ENCODE measurements around the gene SCLY.
A peak's percentile ranks its signal among the peaks of the same experiment; 100 is the strongest.
"Not testable (repeated sequence)": the region's sequence is repeated elsewhere in the genome, so short reads cannot be mapped to it uniquely, and the experiment has no call there.

Gene SCLY

GRCh38 chr2:238045575-238045974 is 15.2 kb upstream of the SCLY start:
- Histone ChIP-seq H3K9me3 (ENCODE audit: low read length) (no peaks in the 10 kb centered on the region), H3K4me1 (ENCODE audit: insufficient read depth, low read length) (no peaks in the 10 kb centered on the region), H3K36me3 (ENCODE audit: insufficient read depth, low read length) (peaks cover 29% of the 10 kb centered on the region), H3K4me3 (ENCODE audit: low read length) (no peak overlapping the region), H2AFZ (ENCODE audit: low read depth, low read length) (no peak overlapping the region), H3K27me3 (ENCODE audit: insufficient read depth, low read length) (no peaks in the 10 kb centered on the region)

DNA sequence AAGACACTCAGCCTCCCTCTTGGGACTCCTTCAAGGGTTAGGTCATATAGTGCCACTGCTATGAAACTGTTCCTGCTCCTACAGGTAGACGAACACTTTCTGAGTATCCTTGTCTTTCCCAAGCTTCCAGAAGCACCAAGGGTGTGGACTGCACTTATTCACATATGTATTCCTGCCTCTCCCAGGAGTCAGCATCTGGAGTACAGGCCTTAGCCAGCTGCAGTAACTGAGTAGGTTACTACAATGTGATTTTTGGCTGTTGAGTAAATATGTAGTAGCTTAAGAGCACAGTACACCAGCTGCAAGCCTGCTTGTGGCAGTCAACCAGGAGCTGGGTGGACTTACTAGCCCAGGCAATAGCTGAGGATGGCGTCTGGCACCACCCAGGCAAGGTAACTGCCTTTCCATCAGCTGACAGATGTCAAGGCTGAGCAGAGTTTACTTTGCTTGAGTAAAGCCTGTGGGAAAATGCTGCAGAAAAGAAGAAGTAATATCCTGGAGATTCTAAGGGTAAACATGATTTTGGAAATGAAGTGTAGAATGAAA is 14.0 kb upstream of the SCLY start:
- Histone ChIP-seq H3K27me3 (ENCODE audit: insufficient read depth, low read length) (no peaks in the 10 kb centered on the region), H2AFZ (ENCODE audit: low read depth, low read length) (no peak overlapping the region), H3K4me3 (ENCODE audit: low read length) (no peak overlapping the region), H3K4me1 (ENCODE audit: insufficient read depth, low read length) (no peaks in the 10 kb centered on the region), H3K9me3 (ENCODE audit: low read length) (no peaks in the 10 kb centered on the region), H3K36me3 (ENCODE audit: insufficient read depth, low read length) (peaks cover 17% of the 10 kb centered on the region)

DNA sequence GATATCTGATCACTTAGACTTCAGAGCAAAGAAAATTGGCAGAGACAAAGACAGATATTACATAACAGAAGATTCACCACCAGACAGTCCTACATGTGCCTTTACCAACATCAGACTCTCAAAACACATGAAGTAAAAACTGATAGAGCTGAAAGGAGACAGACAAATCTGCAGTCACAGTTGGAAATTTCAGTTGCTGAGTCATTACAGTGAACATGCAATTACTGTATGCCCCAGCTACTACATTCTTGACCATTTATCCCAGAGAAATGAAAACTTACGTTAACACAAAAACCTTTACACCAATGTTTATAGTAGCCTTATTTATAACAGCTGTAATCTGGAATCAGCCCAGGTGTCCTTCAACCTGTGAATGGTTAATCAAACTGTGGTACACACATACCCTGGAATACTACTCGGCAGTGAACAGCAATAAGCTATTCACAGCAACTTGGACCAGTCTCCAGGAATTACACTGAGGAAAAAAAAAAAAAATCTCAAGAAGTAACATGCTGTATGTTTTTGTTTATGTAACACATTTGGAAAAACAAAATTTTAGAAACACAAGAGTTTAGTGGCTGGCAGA is 7.5 kb upstream of the SCLY start:
- H3K9me3 ChIP-seq (ENCODE audit: low read length), result no peaks in the 10 kb centered on the region
- no peaks in the 10 kb centered on the region for H3K4me1 ChIP-seq (ENCODE audit: insufficient read depth, low read length)
- no peaks in the 10 kb centered on the region for H3K36me3 ChIP-seq (ENCODE audit: insufficient read depth, low read length)
- H3K4me3 ChIP-seq (ENCODE audit: low read length), result no peak overlapping the region
- no peak overlapping the region for H2AFZ ChIP-seq (ENCODE audit: low read depth, low read length)
- H3K27me3 ChIP-seq (ENCODE audit: insufficient read depth, low read length), result no peaks in the 10 kb centered on the region

DNA sequence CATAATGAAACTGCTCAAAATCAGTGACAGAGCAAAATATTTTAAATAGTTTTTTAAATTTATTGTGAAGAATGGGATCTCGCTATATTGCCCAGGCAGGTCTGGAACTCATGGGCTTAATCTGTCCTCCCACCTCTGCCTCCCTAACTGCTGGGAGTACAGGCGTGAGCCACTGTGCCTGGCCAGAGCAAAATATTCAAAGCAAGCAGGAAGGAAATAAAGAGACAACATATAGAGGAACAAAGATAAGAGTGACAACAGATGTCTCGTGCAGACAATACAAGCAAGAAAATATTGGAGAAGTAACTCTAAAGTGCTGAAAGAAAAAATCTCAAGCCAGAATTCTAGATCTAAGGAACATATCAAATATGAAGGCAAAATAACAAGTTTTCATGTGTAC is 5.0 kb upstream of the SCLY start:
- H3K36me3 ChIP-seq (ENCODE audit: insufficient read depth, low read length), result no peaks in the 10 kb centered on the region
- H3K27me3 ChIP-seq (ENCODE audit: insufficient read depth, low read length), result no peaks in the 10 kb centered on the region
- H3K9me3 ChIP-seq (ENCODE audit: low read length), result no peaks in the 10 kb centered on the region
- H3K4me1 ChIP-seq (ENCODE audit: insufficient read depth, low read length), result peaks cover 8% of the 10 kb centered on the region
- no peak overlapping the region for H2AFZ ChIP-seq (ENCODE audit: low read depth, low read length)
- H3K4me3 ChIP-seq (ENCODE audit: low read length), result no peak overlapping the region

GRCh38 chr2:238057696-238058575 is 2.9 kb upstream of the SCLY start:
- not testable (repeated sequence) for H2AFZ ChIP-seq (ENCODE audit: low read depth, low read length); H3K4me3 ChIP-seq (ENCODE audit: low read length); H3K27me3 ChIP-seq (ENCODE audit: insufficient read depth, low read length); H3K9me3 ChIP-seq (ENCODE audit: low read length); H3K36me3 ChIP-seq (ENCODE audit: insufficient read depth, low read length)
- peaks cover 12% of the 10 kb centered on the region for H3K4me1 ChIP-seq (ENCODE audit: insufficient read depth, low read length)

DNA sequence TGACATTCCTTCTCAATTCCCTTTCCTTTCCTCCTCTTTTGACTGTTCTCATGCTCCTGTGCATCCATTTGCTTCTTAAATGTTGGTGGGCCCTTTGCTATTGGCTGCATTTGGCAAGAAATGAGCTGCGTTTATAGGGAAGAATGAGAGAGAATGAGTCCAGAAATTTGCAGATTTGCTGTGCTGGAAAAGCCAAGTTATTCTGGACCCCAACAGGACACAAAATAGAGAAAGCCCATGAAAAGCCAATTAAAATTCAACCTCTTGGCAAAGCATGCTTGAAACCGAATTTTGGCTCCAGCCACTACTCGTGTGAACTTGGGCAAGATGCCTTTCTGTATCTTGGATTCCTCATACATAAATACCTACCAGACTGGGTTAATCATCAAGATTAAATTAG is 1.3 kb upstream of the SCLY start:
- peaks cover 12% of the 10 kb centered on the region for H3K4me1 ChIP-seq (ENCODE audit: insufficient read depth, low read length)
- no peaks in the 10 kb centered on the region for H3K27me3 ChIP-seq (ENCODE audit: insufficient read depth, low read length)
- no peak overlapping the region for H2AFZ ChIP-seq (ENCODE audit: low read depth, low read length)
- peak overlapping the region; percentile 79 for H3K4me3 ChIP-seq (ENCODE audit: low read length)
- H3K9me3 ChIP-seq (ENCODE audit: low read length), result no peaks in the 10 kb centered on the region
- no peaks in the 10 kb centered on the region for H3K36me3 ChIP-seq (ENCODE audit: insufficient read depth, low read length)

- no peaks in the 10 kb centered on the region for H3K27me3 ChIP-seq (ENCODE audit: insufficient read depth, low read length)
- peak overlapping the region; percentile 58 for H2AFZ ChIP-seq (ENCODE audit: low read depth, low read length)
- H3K4me3 ChIP-seq (ENCODE audit: low read length), result peak overlapping the region; percentile 79
- H3K36me3 ChIP-seq (ENCODE audit: insufficient read depth, low read length), result peaks cover 3% of the 10 kb centered on the region
- H3K9me3 ChIP-seq (ENCODE audit: low read length), result no peaks in the 10 kb centered on the region
- peaks cover 12% of the 10 kb centered on the region for H3K4me1 ChIP-seq (ENCODE audit: insufficient read depth, low read length)
These were observed 682 bp upstream of the SCLY start for GRCh38 chr2:238060096-238060541.

GRCh38 chr2:238061315-238062202 is 758 bp downstream of the SCLY start:
- Histone ChIP-seq H3K9me3 (ENCODE audit: low read length) (no peaks in the 10 kb centered on the region), H3K27me3 (ENCODE audit: insufficient read depth, low read length) (no peaks in the 10 kb centered on the region), H3K36me3 (ENCODE audit: insufficient read depth, low read length) (peaks cover 10% of the 10 kb centered on the region), H3K4me1 (ENCODE audit: insufficient read depth, low read length) (peaks cover 12% of the 10 kb centered on the region), H2AFZ (ENCODE audit: low read depth, low read length) (peak overlapping the region; percentile 91), H3K4me3 (ENCODE audit: low read length) (peak overlapping the region; percentile 79)

- no peak overlapping the region for H2AFZ ChIP-seq (ENCODE audit: low read depth, low read length)
- H3K4me1 ChIP-seq (ENCODE audit: insufficient read depth, low read length), result peaks cover 12% of the 10 kb centered on the region
- H3K27me3 ChIP-seq (ENCODE audit: insufficient read depth, low read length), result no peaks in the 10 kb centered on the region
- no peak overlapping the region for H3K4me3 ChIP-seq (ENCODE audit: low read length)
- no peaks in the 10 kb centered on the region for H3K9me3 ChIP-seq (ENCODE audit: low read length)
- peaks cover 26% of the 10 kb centered on the region for H3K36me3 ChIP-seq (ENCODE audit: insufficient read depth, low read length)
These were observed 2.8 kb downstream of the SCLY start for GRCh38 chr2:238063414-238064189.

DNA sequence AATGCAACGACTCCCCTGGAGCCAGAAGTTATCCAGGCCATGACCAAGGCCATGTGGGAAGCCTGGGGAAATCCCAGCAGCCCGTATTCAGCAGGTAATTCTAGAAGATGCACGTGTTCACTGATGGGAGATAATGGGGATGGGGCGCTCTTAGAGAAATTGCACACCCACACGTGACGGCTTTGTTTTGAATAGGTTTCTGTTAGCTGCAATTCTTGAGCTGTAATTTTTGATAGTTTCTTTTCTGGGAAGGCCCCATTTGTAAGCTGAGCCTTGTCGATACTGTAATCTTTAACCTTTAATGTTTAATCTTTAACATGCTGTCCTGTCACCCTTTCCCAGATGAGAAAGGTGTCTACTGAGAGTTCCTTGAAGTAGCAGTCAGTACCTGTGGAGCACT is 3.6 kb downstream of the SCLY start:
- H3K36me3 ChIP-seq (ENCODE audit: insufficient read depth, low read length), result peaks cover 32% of the 10 kb centered on the region
- no peak overlapping the region for H3K4me3 ChIP-seq (ENCODE audit: low read length)
- H2AFZ ChIP-seq (ENCODE audit: low read depth, low read length), result no peak overlapping the region
- H3K27me3 ChIP-seq (ENCODE audit: insufficient read depth, low read length), result no peaks in the 10 kb centered on the region
- no peaks in the 10 kb centered on the region for H3K9me3 ChIP-seq (ENCODE audit: low read length)
- H3K4me1 ChIP-seq (ENCODE audit: insufficient read depth, low read length), result peaks cover 12% of the 10 kb centered on the region

DNA sequence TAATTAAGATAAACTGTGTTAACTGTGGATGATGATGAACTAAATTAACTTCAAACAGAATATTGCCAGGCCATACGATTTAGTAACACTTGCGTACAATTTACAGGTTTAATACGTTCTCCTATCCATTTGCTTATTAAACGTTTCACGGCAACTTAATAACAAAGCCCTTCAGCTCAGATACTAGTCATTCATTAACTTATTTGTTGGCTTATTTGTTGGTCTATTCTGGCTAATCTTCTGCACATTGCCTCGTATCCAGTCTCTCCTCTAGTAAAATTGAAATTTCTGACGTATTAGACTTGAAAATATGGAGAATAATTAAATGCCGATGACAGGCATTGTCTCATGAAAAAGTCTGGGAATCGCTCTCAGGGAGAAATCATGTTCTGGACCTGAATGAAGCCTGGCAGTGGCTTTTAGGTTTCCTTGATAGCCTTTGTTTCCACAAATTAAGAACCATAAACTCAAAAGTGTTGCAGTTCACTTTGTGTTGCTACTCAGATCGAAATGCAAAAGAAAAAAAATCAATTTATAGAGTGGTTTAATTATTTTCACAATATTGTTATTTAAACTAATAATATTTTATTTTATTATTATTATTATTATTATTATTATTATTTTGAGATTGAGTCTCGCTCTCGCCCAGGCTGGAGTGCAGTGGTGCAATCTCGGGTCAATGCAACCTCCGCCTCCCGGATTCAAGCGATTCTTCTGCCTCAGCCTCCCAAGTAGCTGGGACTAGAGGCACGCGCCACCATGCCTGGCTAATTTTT is 4.5 kb downstream of the SCLY start:
- Histone ChIP-seq H3K9me3 (ENCODE audit: low read length) (no peaks in the 10 kb centered on the region), H2AFZ (ENCODE audit: low read depth, low read length) (no peak overlapping the region), H3K36me3 (ENCODE audit: insufficient read depth, low read length) (peaks cover 39% of the 10 kb centered on the region), H3K4me1 (ENCODE audit: insufficient read depth, low read length) (peaks cover 4% of the 10 kb centered on the region), H3K27me3 (ENCODE audit: insufficient read depth, low read length) (no peaks in the 10 kb centered on the region), H3K4me3 (ENCODE audit: low read length) (no peak overlapping the region)

- Histone ChIP-seq H3K4me1 (ENCODE audit: insufficient read depth, low read length) (peaks cover 4% of the 10 kb centered on the region), H2AFZ (ENCODE audit: low read depth, low read length) (no peak overlapping the region), H3K4me3 (ENCODE audit: low read length) (no peak overlapping the region), H3K9me3 (ENCODE audit: low read length) (no peaks in the 10 kb centered on the region), H3K36me3 (ENCODE audit: insufficient read depth, low read length) (peaks cover 45% of the 10 kb centered on the region), H3K27me3 (ENCODE audit: insufficient read depth, low read length) (no peaks in the 10 kb centered on the region)
These were observed 5.4 kb downstream of the SCLY start for GRCh38 chr2:238066218-238066617.

Measured in neuron (in vitro differentiated cells).